T-helper 2 cell treated with Interferon-gamma antibody and Interleukin-4, amounts not matched to agents 5 μg/mL and 100 μg/mL, for 36 hours (primary cell): ENCODE data around the gene TAOK3.
"Not testable (repeated sequence)": the region's sequence is repeated elsewhere in the genome, so short reads cannot be mapped to it uniquely, and the experiment has no call there.

Experiments
- DNase-seq: peaks from one replicate; pipeline ENCODE4 v3.0.0; 2021; ENCODE audit warnings: low spot score
- H3K27ac Mint-ChIP-seq: one replicate; pipeline ENCODE4 v1.8.0; 2021; ENCODE audit warnings: mild to moderate bottlenecking, mixed read lengths
- H3K27me3 Mint-ChIP-seq: one replicate; pipeline ENCODE4 v1.8.0; 2021; ENCODE audit warnings: low read depth, mixed read lengths
- H3K36me3 Mint-ChIP-seq: one replicate; pipeline ENCODE4 v1.8.0; 2021; ENCODE audit warnings: low read depth, mixed read lengths
- H3K4me1 Mint-ChIP-seq: one replicate; pipeline ENCODE4 v1.8.0; 2021; ENCODE audit warnings: low read depth, mixed read lengths
- H3K4me3 Mint-ChIP-seq: one replicate; pipeline ENCODE4 v1.8.0; 2022; ENCODE audit warnings: mild to moderate bottlenecking, moderate library complexity, mixed read lengths
- H3K9me3 Mint-ChIP-seq: one replicate; pipeline ENCODE4 v1.8.0; 2021; ENCODE audit warnings: mixed read lengths

Gene TAOK3

DNA sequence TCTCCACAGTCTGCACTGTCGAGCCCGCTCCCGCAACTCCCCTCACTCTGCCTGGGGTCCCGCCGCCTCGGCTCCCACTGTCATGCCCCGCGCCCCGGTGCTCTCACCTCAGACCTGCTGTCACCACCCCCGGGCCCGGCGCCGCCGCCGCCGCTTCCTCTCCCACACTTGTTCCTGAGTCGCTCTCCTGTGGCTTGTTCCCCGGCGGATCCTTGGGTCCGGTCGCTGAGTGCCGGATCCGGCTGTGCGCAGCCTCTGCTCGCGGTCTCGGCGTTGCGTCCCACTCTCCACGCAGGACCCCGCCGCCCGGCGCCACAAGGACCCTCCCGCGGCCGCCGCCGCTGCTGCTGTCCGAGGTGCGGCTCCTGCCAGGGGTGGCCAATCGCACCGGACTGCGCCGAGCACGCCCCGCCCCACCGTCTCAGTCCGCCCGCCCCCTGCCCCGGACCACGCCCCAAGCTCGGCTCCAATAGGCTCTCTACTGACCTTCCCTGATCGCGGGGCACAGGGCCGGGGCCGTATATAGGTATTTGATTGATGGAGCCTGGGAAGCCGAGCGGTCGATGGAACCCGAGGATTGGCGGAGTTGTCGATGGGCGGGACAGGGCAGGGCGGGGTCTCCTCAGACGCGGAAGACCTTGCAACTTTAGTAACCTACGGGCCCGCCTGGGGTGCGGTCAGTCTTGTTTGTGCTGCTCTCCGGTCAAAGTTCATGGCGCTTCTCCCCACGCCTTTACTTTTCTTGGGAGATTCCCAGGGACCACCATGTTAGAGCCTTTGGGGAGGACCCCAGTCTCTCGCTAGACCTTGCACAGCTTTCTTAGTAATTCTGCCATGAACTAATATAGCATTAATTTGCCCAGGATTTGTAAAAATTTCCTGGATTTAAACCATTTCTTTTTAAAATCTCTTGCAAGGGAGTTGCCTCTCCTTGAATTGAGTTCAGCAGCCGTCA lies at the start of gene TAOK3:
TSS of gene TAOK3 (minus strand) at position 367 of the 955 bp plus-strand sequence. CDS start 117,340 bp downstream, outside the sequence.
- Mint-ChIP-seq H3K4me3 (peak within 1 kb of the TSS; percentile 92), H3K36me3 (peaks cover 1% of the 10 kb centered on the region), H3K27me3 (peaks cover 15% of the 10 kb centered on the region), H3K27ac (peak within 1 kb of the TSS; percentile 92), H3K4me1 (peaks cover 41% of the 10 kb centered on the region), H3K9me3 (no peaks in the 10 kb centered on the region)
- peak; percentile 94 for DNase-seq

- no peak for DNase-seq
Measured at GRCh38 chr12:118420673-118421072, 48.0 kb upstream of the TAOK3 start.

DNA sequence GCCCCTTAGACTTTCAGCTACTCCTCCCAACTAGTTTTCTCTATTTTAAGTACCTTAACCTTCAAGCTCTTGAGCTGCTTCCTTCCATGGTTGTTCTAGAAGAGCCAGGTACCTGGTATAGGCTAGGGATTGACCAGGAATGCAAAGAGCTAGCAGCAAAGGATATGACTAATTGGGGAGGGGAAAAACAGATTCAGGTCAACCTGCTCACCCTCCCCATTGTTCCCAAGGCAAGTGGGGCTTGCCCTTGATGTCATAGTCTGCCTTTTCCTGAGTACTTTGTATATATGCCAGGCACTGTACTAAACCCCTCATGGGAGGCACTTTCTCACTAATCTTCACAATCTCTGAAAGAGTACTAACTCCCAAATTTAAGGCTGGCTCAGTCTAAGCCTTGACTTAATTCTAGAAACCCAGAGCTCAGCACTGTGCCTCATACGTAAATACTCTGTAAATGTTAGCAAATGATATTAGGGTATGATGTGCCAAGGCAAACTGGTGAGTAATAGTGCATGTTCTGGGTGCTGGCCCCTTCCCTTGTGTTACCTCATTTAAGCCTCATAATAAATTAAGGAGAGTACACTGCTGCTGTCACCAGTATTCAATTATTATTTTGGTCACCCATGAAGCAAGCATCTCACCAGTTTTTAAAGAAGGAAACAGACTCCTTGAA lies 45.8 kb upstream of the TAOK3 start:
- no peaks in the 10 kb centered on the region for H3K9me3 Mint-ChIP-seq
- H3K4me1 Mint-ChIP-seq: no peaks in the 10 kb centered on the region
- H3K27ac Mint-ChIP-seq: no peak overlapping the region
- no peaks in the 10 kb centered on the region for H3K27me3 Mint-ChIP-seq
- DNase-seq: no peak
- H3K36me3 Mint-ChIP-seq: peaks cover 28% of the 10 kb centered on the region
- H3K4me3 Mint-ChIP-seq: no peak overlapping the region

More at GRCh38 chr12:118420673-118421072, 48.0 kb upstream of the TAOK3 start:
- no peaks in the 10 kb centered on the region for H3K9me3 Mint-ChIP-seq
- H3K27me3 Mint-ChIP-seq: no peaks in the 10 kb centered on the region
- H3K4me1 Mint-ChIP-seq: no peaks in the 10 kb centered on the region
- peaks cover 8% of the 10 kb centered on the region for H3K36me3 Mint-ChIP-seq
- H3K27ac Mint-ChIP-seq: no peak overlapping the region
- H3K4me3 Mint-ChIP-seq: no peak overlapping the region

- no peak for DNase-seq
- Mint-ChIP-seq H3K4me3 (no peak overlapping the region), H3K4me1 (no peaks in the 10 kb centered on the region), H3K27ac (no peak overlapping the region), H3K36me3 (peaks cover 33% of the 10 kb centered on the region), H3K27me3 (no peaks in the 10 kb centered on the region), H3K9me3 (no peaks in the 10 kb centered on the region)
Measured at GRCh38 chr12:118417942-118418341, 45.2 kb upstream of the TAOK3 start.

- peaks cover 7% of the 10 kb centered on the region for H3K9me3 Mint-ChIP-seq
- peaks cover 51% of the 10 kb centered on the region for H3K36me3 Mint-ChIP-seq
- no peak for DNase-seq
- H3K27me3 Mint-ChIP-seq: no peaks in the 10 kb centered on the region
- no peak overlapping the region for H3K4me3 Mint-ChIP-seq
- H3K4me1 Mint-ChIP-seq: peaks cover under 1% of the 10 kb centered on the region
- H3K27ac Mint-ChIP-seq: no peak overlapping the region
Measured at GRCh38 chr12:118409834-118410233, 37.1 kb upstream of the TAOK3 start.

GRCh38 chr12:118408241-118408640 lies 35.5 kb upstream of the TAOK3 start:
- H3K9me3 Mint-ChIP-seq, H3K4me1 Mint-ChIP-seq, H3K4me3 Mint-ChIP-seq, DNase-seq, H3K27me3 Mint-ChIP-seq, H3K27ac Mint-ChIP-seq: not testable (repeated sequence)
- peaks cover 39% of the 10 kb centered on the region for H3K36me3 Mint-ChIP-seq

GRCh38 chr12:118404876-118405521 lies 32.3 kb upstream of the TAOK3 start:
- peaks cover 2% of the 10 kb centered on the region for H3K4me1 Mint-ChIP-seq
- H3K4me3 Mint-ChIP-seq: no peak overlapping the region
- peak; percentile 43 for DNase-seq
- no peak overlapping the region for H3K27ac Mint-ChIP-seq
- no peaks in the 10 kb centered on the region for H3K27me3 Mint-ChIP-seq
- no peaks in the 10 kb centered on the region for H3K9me3 Mint-ChIP-seq
- H3K36me3 Mint-ChIP-seq: peaks cover 30% of the 10 kb centered on the region

DNA sequence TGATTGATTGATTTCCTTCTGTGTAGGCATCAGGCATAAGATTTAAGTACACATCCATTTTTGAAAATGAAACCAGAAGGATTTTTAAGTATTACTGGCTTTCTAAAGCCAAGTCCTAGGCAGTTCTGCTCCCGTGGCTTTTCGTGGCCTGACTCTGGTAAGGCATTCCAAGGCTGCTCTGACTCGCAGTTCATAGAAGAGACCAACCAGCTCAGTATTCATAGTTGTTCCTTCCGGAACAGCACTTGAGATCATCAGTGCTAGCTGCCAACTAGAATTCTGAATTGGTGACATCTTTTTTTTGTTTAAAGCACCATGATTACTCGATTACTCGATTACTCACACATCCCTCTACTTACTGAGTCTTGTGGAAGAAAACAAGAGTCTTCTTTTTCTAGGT lies 29.5 kb upstream of the TAOK3 start:
- DNase-seq: no peak
- H3K36me3 Mint-ChIP-seq: peaks cover 35% of the 10 kb centered on the region
- H3K9me3 Mint-ChIP-seq: no peaks in the 10 kb centered on the region
- H3K4me1 Mint-ChIP-seq: peaks cover 2% of the 10 kb centered on the region
- no peak overlapping the region for H3K27ac Mint-ChIP-seq
- H3K4me3 Mint-ChIP-seq: no peak overlapping the region
- no peaks in the 10 kb centered on the region for H3K27me3 Mint-ChIP-seq

GRCh38 chr12:118398940-118399339 lies 26.2 kb upstream of the TAOK3 start:
- Mint-ChIP-seq H3K9me3 (no peaks in the 10 kb centered on the region), H3K4me3 (no peak overlapping the region), H3K27me3 (no peaks in the 10 kb centered on the region), H3K4me1 (no peaks in the 10 kb centered on the region), H3K36me3 (peaks cover 34% of the 10 kb centered on the region), H3K27ac (no peak overlapping the region)
- DNase-seq: no peak

GRCh38 chr12:118398524-118398923 lies 25.8 kb upstream of the TAOK3 start:
- Mint-ChIP-seq H3K27me3 (no peaks in the 10 kb centered on the region), H3K4me1 (no peaks in the 10 kb centered on the region), H3K27ac (no peak overlapping the region), H3K36me3 (peaks cover 33% of the 10 kb centered on the region), H3K4me3 (no peak overlapping the region), H3K9me3 (no peaks in the 10 kb centered on the region)
- DNase-seq: no peak

- H3K9me3 Mint-ChIP-seq: no peaks in the 10 kb centered on the region
- no peaks in the 10 kb centered on the region for H3K4me1 Mint-ChIP-seq
- no peaks in the 10 kb centered on the region for H3K27me3 Mint-ChIP-seq
- no peak overlapping the region for H3K27ac Mint-ChIP-seq
- no peak for DNase-seq
- peaks cover 28% of the 10 kb centered on the region for H3K36me3 Mint-ChIP-seq
- no peak overlapping the region for H3K4me3 Mint-ChIP-seq
Measured at GRCh38 chr12:118397708-118398440, 25.2 kb upstream of the TAOK3 start.

GRCh38 chr12:118391836-118392235 lies 19.1 kb upstream of the TAOK3 start:
- Mint-ChIP-seq H3K4me3 (no peak overlapping the region), H3K27ac (no peak overlapping the region), H3K4me1 (no peaks in the 10 kb centered on the region)

DNA sequence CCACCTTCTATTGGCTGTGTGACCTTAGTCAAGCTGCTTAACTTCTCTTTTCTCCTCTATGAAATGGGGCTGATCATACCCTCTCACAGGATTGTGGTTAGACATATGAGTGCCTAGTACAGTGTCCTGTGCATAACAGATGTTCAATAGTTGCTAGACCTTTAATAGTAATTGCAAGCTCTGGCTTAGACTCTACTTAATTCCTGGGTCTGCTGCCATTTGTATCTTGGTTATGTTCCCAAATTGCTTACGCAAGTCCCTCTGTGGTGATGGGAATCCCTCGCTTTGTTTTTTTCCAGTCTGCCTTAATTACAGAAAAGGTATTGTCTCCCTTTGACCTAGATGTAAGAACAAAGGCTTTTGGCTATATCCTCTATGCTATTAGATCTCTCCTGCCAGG lies 18.7 kb upstream of the TAOK3 start:
- DNase-seq: no peak
- Mint-ChIP-seq H3K27me3 (no peaks in the 10 kb centered on the region), H3K4me3 (no peak overlapping the region), H3K36me3 (peaks cover 37% of the 10 kb centered on the region), H3K9me3 (no peaks in the 10 kb centered on the region), H3K4me1 (no peaks in the 10 kb centered on the region), H3K27ac (no peak overlapping the region)

More at GRCh38 chr12:118391836-118392235, 19.1 kb upstream of the TAOK3 start:
- no peaks in the 10 kb centered on the region for H3K9me3 Mint-ChIP-seq
- H3K27me3 Mint-ChIP-seq: no peaks in the 10 kb centered on the region
- peaks cover 36% of the 10 kb centered on the region for H3K36me3 Mint-ChIP-seq
- no peak for DNase-seq
